Prostate gland (tissue), 2 donors: ENCODE measurements around the gene DMD.

Experiments
- CTCF ChIP-seq, 4 experiments: fragments of 200-600 bp in 2 of 4; fragments of 450-650 bp in 2 of 4; sonication (generic) in 2 of 4; IDR thresholded peaks; 1 replicate in 3 of 4; 2 replicates in 1 of 4; pipeline ENCODE4 v1.5.1; 2016 to 2019; ENCODE audit warnings: antibody characterized with exemption in 4 of 4, mild to moderate bottlenecking in 2 of 4, moderate library complexity in 2 of 4
- POLR2A ChIP-seq: fragments of 450-650 bp; IDR thresholded peaks from one replicate; pipeline ENCODE4 v1.6.1; 2016; ENCODE audit warnings: antibody characterized with exemption, mild to moderate bottlenecking
- POLR2AphosphoS5 ChIP-seq: sonication (generic); formaldehyde crosslinking; IDR thresholded peaks from one replicate; pipeline ENCODE4 v1.6.1; 2017; ENCODE audit warnings: antibody characterized with exemption

DNA sequence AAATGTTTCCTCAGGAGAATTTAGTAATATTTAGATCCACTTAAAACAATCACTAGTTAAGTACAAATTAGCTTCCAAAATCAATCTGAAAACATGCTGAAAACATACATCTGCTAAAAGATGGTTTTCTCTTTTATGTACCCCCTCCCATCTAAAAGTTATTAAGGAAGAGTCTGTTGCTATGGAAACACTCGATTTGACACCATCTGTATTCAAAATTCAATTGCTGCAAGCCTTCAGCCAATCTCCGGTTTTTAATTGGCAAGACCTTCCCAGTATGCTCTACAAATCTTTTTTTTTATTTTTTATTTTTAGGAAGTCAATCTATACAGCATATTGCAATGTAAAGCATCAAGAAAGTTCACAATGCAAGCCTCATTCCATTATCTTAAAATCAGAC lies 1500.2 kb downstream of the DMD start:
- TF ChIP-seq CTCF (IDR thresholded peaks at IDR 0.05): no peak
- TF ChIP-seq POLR2A: no peak
- TF ChIP-seq POLR2AphosphoS5: no peak
